ENCODE data around the gene HAUS1.

HAUS1 gene

DNA sequence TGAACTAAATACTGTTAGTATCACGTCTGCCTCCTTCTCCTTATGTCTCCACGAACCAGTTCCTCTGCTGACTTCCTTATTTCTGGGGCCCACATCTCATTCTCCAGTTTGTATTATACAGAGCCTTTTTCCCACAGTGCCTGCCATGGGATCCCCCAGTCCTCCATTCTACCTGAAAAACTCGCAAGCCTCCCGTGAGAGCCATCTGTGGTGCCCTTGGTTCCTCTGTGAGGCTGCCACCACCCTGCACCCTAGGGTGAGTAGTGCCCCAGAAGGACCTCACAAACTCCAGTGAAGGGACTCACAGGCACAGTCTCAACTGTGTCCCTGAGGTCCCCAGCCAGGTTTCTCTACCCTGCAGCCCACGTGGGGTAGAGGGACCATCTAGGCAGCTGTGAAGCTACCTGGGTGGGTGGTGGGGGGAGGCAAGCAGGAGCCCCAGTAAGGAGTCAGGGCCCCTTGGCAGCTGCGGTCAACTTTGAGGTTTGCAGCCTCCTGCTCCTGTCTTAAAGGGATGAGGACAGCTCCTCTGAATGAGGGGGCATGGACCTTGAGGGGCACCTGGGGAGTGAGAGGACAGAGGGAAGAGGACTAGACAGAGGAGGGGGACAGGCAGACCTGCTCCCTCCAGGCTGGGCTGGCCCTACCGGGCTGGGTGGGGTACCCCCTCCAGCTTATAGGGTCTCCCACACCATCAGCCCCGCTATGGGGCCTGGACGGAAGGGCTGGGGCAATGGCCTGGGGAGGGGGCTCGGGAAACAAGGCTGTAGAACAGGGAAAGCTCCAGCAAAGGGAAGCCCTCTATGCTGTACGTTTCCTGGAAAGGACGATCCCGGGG is 33.2 kb upstream of the HAUS1 start:
- DNase-seq (ENCODE audit: low read depth, low spot score): no peak
- CTCF ChIA-PET: interaction anchor here (0.9 to 6.4 kb wide), 9 partner anchors 9 to 406 kb away, joined by 3 to 102 read pairs (median 11); no protein-coding TSS in a partner anchor
- POLR2A ChIA-PET: interaction anchor here (0.6 to 1.6 kb wide), 3 partner anchors 18 to 268 kb away, joined by 3 read pairs; partner anchors contain the start of gene ATP5F1A
- H3K4me3 ChIP-seq (ENCODE audit: low read depth, low read length): peak overlapping the region; percentile 72
- TF ChIP-seq, protein P1, sequence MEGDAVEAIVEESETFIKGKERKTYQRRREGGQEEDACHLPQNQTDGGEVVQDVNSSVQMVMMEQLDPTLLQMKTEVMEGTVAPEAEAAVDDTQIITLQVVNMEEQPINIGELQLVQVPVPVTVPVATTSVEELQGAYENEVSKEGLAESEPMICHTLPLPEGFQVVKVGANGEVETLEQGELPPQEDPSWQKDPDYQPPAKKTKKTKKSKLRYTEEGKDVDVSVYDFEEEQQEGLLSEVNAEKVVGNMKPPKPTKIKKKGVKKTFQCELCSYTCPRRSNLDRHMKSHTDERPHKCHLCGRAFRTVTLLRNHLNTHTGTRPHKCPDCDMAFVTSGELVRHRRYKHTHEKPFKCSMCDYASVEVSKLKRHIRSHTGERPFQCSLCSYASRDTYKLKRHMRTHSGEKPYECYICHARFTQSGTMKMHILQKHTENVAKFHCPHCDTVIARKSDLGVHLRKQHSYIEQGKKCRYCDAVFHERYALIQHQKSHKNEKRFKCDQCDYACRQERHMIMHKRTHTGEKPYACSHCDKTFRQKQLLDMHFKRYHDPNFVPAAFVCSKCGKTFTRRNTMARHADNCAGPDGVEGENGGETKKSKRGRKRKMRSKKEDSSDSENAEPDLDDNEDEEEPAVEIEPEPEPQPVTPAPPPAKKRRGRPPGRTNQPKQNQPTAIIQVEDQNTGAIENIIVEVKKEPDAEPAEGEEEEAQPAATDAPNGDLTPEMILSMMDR (IDR thresholded peaks at IDR 0.05; ENCODE audit: insufficient read depth, low read length, missing control alignments): no peak

DNA sequence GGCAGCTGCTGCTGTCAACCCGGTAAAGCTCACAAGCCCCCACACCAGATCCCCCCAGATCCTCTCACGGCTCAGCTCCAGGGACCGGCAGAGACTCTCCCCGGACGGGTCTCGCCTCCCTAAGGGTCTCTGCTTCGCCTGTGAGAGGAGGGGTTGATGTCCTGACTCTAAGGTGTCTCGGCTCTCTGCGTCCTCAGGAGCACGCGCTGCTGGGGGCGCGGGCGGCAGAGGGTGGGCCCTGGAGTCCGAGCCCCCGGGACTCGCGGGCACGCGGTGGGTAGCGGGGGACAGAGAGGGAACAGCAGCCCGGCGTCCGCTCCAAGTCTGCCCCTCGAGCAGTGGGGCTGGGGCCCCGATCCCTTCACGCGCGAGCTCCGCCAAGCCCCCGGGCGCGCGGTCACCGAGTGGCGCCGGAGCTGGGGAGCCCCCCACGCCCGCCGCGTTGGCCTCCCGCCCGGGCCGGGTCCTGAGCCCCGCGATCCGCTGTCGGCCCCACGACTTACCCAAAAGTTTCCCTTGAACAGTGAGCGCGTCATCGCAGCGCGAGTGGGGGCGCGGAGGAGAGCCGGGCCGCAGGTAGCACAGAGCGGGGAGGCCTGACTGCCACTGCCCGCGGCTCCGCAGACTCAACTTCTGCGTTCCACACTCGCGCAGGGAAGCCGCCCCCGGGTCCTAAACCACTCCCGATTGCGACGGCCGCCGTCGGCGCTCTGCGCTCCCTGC is 32.4 kb upstream of the HAUS1 start, which contains the start of gene PSTPIP2:
Gene PSTPIP2, minus strand, starts transcription at position 608 of the 723 bp plus-strand sequence. Its CDS starts 72 bp downstream, at position 536.
- TF ChIP-seq, protein P1 (IDR thresholded peaks at IDR 0.05; ENCODE audit: insufficient read depth, low read length, missing control alignments): no peak
- H3K4me3 ChIP-seq (ENCODE audit: low read depth, low read length): peak within 1 kb of the TSS; percentile 72
- ChIA-PET CTCF (interaction anchor here (0.9 to 6.4 kb wide), 12 partner anchors 9 to 407 kb away, joined by 3 to 102 read pairs (median 10); no protein-coding TSS in a partner anchor), POLR2A (interaction anchor here (0.6 to 1.6 kb wide), 3 partner anchors 19 to 269 kb away, joined by 3 read pairs; partner anchors contain the start of gene ATP5F1A)
- DNase-seq (ENCODE audit: low read depth, low spot score): no peak

DNA sequence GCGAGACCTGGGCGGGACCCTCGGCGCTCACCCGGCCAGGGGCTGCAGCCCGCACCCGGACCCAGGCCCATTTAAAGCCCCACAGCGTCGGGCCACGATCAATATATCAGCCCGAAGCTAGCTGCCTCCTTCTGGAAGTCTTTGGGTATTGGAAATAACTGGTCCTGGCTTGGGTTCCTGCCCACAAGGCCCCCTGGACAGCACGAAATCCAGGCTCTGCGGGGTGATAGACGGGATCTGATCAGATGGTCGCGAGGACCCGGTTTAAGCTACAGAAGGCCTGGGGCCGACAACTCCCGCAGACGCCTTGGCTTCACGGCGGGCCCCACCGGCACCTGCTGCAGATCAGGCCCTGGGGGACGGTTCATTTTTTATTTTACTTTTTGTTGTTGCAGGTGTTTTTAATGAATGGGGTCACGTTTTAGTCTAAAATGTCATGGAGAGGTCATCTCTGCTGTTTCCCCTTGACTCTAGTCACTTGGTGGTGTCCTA is 31.8 kb upstream of the HAUS1 start:
- peak overlapping the region; percentile 72 for H3K4me3 ChIP-seq (ENCODE audit: low read depth, low read length)
- CTCF ChIA-PET: interaction anchor here (0.7 to 6.4 kb wide), 21 partner anchors 10 to 586 kb away, joined by 3 to 102 read pairs (median 7); partner anchors contain the start of gene ATP5F1A
- no peak for DNase-seq (ENCODE audit: low read depth, low spot score)
- TF ChIP-seq, protein P1 (IDR thresholded peaks at IDR 0.05; ENCODE audit: insufficient read depth, low read length, missing control alignments): no peak
- POLR2A ChIA-PET: interaction anchor here (1.6 kb wide), 1 partner anchor 19 kb away, joined by 3 read pairs; no protein-coding TSS in a partner anchor

DNA sequence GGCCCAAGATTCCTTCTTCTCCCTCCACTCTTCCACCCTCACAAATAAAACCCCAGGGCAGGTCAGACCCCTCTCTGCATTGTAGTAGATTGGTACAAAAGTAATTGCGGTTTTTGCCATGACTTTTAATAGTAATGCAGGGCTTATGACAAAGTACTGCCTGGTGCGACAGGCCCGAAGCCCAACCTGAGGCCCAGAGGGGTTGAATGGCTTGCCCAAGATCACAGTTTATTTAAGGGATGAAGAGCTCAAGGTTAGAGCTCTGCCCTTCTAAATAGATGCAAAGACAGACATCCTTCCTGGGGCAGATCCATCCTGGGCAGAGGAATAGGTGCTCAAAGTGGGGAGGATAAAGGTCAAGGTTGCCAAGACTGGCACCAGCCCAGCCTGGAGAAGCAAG is 31.2 kb upstream of the HAUS1 start:
- POLR2A ChIA-PET: interaction anchor here (1.1 to 1.6 kb wide), 2 partner anchors 20 to 122 kb away, joined by 3 to 4 read pairs; no protein-coding TSS in a partner anchor

DNA sequence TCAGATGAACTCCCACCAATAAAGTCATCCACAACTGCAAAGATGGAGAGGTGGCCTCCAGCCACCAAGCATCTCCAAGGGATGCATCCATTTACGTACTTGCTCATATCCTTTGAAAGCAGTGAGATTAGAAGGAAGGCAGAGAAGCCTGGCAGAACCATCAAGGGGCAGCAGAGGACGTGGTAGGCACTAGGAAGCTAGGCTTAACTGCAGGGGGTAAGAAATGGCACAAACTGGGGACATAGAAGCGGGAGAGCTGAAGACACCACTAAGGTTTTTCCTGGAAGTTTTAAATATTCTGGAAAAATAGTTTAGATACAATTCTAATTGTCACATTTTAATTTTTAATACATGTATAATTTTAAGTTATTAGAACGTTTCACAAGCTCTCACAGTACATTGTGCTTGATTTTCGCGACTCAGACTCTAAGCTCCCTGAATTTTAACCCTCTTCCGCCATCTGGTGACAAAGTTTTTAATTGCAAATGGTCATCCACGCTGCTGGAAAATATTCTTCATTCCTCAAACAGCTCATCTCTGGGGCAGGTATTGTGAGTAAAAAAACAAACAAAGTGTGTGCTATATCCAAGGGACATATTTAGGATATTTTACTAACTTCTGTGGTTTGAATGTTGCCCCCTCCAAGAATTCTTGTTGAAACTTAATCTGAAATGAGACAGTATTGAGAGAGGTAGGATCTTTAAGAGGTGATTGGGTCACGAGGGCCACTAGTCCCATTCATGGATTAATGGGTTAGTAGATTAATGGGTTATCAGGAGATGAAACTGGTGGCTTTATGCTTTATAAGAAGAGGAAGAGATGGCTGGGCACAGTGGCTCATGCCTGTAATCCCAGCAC is 30.5 kb upstream of the HAUS1 start:
- POLR2A ChIA-PET: interaction anchor here (1.1 kb wide), 1 partner anchor 122 kb away, joined by 4 read pairs; no protein-coding TSS in a partner anchor
- DNase-seq (ENCODE audit: low read depth, low spot score): no peak
- CTCF ChIA-PET: interaction anchor here (0.6 to 6.4 kb wide), 52 partner anchors 9 to 585 kb away, joined by 3 to 102 read pairs (median 5); partner anchors contain the start of gene ATP5F1A
- H3K4me3 ChIP-seq (ENCODE audit: low read depth, low read length): no peak overlapping the region
- TF ChIP-seq, protein P1 (IDR thresholded peaks at IDR 0.05; ENCODE audit: insufficient read depth, low read length, missing control alignments): peak; percentile 43

More for the DNA sequence above, 31.2 kb upstream of the HAUS1 start:
- TF ChIP-seq, protein P1 (IDR thresholded peaks at IDR 0.05; ENCODE audit: insufficient read depth, low read length, missing control alignments): no peak
- no peak overlapping the region for H3K4me3 ChIP-seq (ENCODE audit: low read depth, low read length)
- no peak for DNase-seq (ENCODE audit: low read depth, low spot score)
- CTCF ChIA-PET: interaction anchor here (0.6 to 6.4 kb wide), 37 partner anchors 10 to 585 kb away, joined by 3 to 102 read pairs (median 6); partner anchors contain the start of gene ATP5F1A
